Stimulated activated CD4-positive, alpha-beta T cell treated with anti-CD3 and anti-CD28 coated beads, Interleukin-12 subunit alpha, Interleukin-12 subunit beta, amount 100 ng/mL, for 24 hours (primary cell): Measurements from ENCODE around the gene DYDC2.

Source experiments
- DNase-seq, 2 experiments: peaks; one replicate each; pipeline ENCODE4 v3.0.0-alpha.2; 2020; ENCODE audit warnings: low read depth in 2 of 2

Gene DYDC2

DNA sequence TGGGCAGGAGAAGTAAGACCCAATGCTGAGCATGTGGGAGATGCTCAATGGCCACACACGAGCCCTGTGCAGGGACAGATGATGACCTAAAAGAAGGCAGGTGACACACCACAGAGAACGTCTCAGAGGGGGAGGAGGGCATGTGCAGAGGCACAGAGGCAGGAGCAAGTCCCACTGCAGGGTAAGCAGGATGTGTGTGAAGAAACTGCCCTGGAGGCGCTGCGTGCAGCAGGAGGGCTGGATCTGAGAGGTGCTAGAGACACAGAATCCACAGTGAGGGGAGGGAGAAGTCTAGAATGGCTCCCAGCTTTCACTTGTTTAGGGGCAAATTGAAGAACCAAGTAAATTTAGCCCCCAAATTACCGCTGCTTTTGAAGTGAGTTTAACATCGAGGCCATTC, 14.9 kb downstream of the DYDC2 start:
- DNase-seq: no peak

- DNase-seq: no peak
Observed at GRCh38 chr10:80372675-80373074, 16.1 kb downstream of the DYDC2 start.

DNA sequence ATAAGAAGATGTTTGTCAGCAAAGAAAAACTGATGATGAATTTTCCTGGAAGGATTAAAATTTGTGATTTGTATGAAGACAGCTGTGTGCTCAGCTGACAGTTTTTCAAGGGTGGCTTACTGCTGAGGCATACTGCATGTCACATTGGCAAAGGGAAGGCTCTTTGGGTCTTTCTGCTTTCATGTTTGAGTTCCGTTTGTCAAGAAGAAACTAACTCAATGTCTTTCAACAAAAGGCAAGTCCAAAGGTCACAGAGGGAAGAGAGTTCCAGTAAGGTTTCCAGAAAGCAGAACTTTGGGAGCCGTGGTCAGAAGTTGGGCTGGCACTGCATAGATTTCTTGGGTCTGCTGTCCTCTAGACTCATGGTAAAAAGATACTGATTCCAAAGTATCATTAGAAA, 16.9 kb downstream of the DYDC2 start:
- no peak for DNase-seq

DNA sequence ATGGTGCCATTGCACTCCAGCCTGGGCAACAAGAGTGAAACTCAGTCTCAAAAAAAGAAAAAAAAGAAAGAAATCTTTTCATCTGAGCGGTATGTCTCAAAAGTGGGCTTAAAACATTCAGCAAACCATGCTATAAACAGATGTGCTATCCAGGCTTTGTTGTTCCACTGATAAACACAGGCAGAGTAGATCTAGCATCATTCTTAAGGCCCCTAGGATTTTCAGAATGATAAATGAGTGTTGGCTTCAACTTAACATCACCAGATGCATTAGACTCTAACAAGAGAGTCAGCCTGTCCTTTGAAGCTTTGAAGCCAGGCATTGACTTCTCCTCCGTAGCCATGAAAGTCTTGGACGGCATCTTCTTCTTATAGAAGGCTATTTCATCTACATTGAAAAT, 23.1 kb downstream of the DYDC2 start:
- no peak for DNase-seq

GRCh38 chr10:80380185-80380584, 23.6 kb downstream of the DYDC2 start:
- no peak for DNase-seq

DNA sequence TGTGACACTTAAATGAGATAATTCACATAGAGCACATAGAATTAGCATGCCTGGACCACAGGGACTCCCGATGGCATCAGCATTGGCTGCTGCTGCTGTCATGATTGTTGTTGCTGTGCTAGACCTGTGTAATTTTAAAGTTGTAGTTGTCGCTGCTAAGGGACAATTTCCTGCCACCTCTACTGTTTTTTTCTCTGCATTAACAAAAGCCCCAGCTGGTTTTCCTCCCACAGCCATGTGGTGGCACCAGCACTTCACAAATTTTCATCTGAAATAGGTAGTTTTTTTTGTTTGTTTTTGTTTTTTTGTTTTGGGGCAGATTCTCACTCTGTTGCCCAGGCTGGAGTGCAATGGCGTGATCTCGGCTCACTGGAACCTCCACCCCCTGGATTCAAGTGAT, 26.4 kb downstream of the DYDC2 start:
- peak in 1 of 2 experiments; percentile 6 for DNase-seq

DNA sequence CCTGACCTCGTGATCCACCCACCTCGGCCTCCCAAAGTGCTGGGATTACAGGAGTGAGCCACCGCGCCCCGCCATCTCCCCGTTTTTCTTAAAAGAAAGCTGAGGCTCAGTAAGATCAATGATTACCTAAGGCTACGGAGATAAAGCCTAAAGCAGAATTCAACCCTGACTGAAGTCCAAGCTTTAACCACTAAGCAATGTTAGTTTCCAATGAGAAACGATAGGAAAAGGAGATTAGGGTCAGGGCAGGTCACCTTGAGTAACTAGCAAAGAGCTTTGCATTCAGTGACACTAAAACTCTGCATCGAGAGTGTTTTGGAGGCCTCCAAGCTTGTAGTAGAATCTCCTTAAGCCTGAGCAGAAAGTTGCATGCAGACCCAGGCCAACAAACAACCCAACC, 34.2 kb downstream of the DYDC2 start:
- DNase-seq: no peak

DNA sequence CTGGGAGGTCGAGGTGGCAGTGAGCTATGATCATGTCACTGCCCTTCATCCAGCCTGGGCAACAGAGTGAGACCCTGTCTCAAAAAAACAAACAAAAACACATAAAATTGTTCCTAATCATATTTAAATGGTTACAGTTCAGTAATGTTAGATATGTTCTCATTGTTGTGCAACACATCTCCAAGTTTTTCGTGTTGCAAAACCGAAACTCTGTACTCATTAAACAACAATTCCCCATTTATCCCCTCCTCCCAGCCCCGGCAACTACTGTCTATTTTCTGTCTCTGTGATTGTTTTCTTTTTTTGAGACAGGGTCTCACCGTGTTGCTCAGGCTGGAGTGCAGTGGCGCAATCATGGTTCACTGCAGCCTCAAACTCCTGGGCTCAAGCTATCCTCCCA, 35.7 kb downstream of the DYDC2 start:
- DNase-seq: no peak

DNA sequence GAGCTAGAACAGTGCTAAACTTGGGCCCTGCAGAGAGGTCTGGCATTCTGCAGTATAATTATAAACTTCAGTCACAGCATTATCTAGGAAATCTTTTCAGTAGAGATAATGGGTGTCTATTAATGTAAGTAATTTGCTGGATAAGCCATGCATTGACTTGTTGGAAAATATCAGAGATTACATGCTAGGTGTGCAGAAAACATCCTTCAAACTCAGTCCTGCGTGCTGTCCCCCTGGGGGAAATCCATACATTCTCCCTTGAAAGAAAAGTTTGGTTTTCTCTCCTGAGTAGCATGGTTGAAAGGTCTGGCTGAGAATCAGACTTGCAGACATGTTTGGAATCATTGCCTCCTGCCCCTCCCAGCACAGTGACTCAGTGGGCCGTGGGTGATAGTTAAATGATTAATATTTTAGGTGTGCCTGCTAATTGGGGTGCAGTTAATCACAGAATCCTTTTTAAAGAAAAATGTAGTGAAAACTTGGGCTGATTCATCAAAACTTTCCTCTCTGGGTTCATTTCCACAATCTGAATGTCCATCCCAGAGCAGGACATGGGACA, 37.9 kb downstream of the DYDC2 start:
- no peak for DNase-seq

DNA sequence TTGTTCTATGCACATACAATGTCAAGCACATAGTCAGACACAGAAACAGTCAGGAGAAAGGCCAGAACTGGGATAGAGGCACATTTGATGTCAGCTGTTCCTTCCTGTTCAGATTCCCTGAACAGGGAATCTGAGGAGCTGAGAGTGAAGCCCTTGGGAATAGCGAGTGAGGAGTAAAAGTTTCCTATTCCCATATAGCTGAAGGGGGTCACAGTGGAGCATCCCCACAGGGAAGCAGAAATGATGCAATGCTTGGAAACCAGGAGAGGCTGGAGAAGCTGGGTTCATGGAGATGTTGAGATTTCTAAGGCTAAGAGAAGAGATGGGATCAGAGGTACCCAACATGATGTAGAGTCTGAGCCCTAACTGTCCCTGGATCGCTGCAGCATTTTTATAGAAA, 40.4 kb downstream of the DYDC2 start:
- DNase-seq: no peak

DNA sequence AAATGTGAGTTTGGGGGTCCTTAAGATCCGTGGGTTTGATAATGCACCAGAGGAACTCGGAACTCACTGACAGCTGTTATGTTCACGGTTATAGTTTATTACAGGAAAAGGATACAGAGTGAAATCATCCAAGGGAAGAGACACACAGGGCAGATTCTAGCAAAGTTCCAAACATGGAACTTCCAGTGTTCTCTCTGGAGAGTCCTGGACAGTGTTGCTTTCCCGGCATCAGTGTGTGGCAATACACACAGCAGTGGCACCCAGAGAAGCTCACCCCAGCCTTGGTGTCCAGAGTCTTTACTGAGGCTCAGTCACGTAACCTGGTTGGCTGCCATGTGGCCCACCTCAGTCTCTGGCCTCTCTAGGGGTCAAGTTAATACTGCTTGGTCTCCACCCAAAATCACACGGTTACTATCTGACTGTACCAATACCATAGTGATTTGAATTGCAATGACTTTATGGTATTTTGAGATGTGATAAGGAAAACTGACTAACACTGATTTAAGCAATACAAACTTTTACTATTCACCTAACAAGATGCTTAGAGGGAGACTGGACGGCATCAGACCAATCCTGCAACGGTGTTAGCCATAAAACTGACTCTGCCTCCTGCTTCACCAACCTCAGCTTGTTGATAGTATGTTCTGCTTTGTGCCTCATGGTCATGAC, 43.7 kb downstream of the DYDC2 start:
- no peak for DNase-seq

- DNase-seq: no peak
Observed at GRCh38 chr10:80405035-80405434, 48.5 kb downstream of the DYDC2 start.

DNA sequence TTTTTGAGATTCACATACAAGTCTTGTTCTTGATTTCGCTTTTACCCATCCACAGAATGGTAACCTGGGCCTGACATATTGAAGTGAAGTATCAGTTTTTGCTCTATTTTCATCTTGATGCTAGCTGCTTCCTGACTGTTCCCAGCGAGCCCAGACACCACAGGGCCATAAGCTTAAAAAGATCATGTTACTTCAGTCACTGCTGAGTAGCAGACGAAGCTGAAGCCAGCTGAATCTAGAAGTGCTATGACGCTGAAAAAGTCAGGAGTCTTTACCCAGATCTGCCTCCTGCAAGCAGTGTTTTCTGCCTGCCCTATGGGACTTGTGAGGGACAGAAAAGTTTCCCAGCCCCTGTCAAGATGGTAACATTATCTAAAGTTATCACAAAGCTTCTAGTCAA, 49.0 kb downstream of the DYDC2 start:
- DNase-seq: no peak

GRCh38 chr10:80406204-80406603, 49.6 kb downstream of the DYDC2 start:
- DNase-seq: no peak

GRCh38 chr10:80407812-80408241, 51.2 kb downstream of the DYDC2 start:
- DNase-seq: peak; percentile 43 to 58

DNA sequence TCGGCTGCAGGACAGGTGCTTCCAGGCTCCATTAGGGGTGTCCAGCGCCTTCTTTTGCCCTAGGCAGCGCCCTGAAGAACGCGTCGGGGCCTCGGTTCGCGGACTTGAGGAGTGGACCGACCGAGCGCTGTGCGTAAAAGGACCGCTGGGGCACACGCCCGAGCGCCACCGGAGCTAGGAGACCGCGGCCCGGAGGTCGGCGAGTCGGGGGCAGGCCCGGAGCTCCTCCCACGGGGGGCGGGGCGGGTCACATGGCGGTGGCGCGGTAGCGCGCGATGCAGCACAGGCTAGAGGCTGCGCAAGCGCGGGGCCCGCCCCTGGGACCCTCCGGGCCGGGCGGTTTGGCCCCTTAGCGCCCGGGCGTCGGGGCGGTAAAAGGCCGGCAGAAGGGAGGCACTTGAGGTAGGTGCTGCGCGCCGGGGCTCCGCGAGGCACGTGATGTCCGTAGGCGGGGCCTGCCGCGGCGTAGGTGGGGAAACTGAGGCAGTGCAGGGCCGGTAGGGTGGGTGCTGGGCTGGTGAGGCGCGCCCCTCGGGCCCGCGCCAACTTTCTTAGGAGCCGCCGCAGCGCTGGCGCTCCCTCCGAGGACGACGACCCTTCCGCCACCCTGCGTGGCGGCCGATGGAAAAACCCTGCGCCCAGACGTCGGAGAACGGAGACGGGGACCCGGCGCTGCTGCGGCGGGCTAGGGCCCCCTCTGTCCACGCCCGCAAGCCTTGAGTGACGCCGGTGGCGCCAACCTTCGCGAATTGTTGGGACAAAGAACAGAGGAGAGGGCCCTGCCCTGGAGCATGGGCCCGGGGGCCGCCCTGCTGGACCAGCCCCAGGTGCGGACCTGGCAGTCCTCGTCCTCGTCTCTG, 51.9 kb downstream of the DYDC2 start, which contains the start of gene PRXL2A:
TSS of gene PRXL2A (plus strand) at position 310 of the 860 bp plus-strand sequence. CDS start 11,917 bp downstream, outside the sequence.
- peak; percentile 63 to 84 for DNase-seq

DNA sequence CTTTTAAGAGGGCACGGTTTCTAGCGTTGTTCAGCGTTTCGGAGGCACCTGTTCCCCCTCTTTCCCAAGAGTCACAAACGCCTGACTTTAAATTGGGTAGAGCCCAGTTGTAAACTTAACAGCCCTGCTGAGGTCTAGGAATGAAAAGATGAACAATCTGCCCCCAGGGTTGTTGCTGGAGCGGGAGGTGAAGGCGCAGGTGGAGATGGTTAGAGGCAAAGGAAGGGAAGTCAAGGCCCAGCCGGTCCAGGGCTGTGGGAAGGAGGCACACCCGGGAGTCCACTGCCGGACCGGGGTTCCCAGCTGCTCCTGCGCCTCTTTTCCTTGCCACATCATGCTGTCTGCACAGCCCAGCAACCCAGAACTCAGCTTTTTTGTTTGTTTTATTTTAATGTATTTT, 52.5 kb downstream of the DYDC2 start:
- no peak for DNase-seq

DNA sequence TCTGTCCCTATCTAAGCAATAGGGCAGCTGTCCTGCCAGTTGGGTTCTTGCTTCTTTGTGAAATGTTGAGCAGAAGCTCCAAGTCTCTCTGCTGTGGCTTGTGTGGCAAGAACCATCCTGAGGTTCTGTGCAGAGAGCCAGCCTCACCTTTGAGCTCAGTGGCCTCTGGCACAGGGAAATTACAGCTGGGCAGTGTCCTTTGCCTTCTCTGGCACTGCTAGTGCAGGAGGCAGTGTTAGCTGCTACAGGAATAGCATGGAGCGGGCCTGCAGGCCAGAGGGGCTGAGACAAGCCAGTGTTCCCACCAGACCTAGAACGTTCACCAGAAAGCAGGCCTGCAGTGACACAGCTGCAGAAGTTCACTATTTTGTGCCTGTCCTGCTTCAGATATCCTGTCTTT, 53.5 kb downstream of the DYDC2 start:
- no peak for DNase-seq

- DNase-seq: no peak
Observed at GRCh38 chr10:80410578-80411145, 54.1 kb downstream of the DYDC2 start.

DNA sequence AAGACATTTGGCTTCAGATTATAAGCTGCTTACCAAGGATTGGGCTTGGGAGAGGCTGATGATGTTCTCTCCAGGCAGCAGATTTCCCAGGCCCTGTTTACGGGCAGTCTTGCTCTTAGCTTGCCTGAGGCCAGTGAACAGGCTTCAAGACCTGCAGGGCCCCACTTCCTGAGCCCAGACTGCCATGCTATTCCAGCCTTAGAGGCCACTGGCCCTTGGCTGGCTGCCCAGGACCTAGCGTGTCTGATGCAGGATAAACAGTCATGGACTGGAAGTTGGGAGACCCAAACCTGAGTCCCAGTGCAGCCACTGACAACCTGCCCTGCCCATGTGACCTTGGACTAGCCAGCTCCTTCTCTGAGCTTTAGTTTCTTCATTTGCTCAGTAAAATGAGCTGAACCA, 54.7 kb downstream of the DYDC2 start:
- no peak for DNase-seq

DNA sequence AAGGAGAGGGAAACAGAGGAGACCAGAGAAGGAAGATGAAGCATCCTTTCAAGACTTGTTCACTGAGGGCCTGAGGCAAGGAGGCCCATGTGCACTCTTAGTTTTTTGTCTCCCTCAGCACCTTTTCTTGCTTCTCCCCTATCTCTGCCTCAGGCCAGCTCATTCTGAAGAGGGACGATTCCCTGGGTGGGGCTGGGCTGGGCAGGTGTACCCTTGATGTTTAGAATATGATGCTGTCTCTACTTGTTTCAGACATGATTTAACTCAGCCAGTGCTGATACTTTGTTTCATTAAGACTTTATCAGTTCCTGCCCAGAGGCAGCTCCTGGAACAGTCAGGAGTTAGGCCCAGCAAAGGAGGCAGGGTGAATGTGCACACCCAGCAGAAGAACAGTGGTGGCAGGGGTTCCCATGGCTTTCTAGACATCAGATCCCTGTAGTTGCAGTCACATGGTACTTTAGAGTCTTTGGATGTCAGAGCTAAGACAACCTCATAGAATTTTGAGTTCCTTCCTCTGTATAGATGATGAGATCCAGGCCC, 55.2 kb downstream of the DYDC2 start:
- DNase-seq: no peak

DNA sequence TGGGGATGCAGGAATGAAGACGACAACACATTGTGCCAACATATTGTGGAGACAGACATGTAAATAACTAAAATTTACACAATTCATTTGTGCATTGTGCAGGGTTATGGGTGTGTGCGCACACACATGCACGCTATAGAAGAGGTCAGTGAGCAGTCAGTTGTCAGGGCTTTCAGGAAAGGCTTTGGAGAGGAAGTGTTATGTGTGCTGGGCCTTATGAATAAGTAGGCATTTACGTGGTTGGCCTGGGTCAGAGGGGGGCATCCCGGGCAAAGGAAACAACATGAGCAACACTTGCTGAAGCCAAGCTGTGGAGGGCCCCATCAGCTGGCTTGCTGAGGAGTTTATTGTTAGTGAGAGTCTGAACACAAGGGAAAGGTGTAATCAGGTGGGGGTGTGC, 55.9 kb downstream of the DYDC2 start:
- DNase-seq: no peak
